Inferior parietal cortex (tissue), 1 donor: ENCODE data around the gene RNPEPL1.
"Not testable (repeated sequence)": the region's sequence is repeated elsewhere in the genome, so short reads cannot be mapped to it uniquely, and the experiment has no call there.

ENCODE experiments used
- DNase-seq: peaks from one replicate; pipeline ENCODE4 v3.0.0-alpha.2; 2016; ENCODE audit errors: extremely low spot score

Gene RNPEPL1

GRCh38 chr2:240567872-240568677 is at the start of gene RNPEPL1:
Gene RNPEPL1, plus strand, starts transcription at chr2:240568484. Its CDS starts 103 bp downstream, at chr2:240568587.
- no peak for DNase-seq

GRCh38 chr2:240518981-240519380 is 49.3 kb upstream of the RNPEPL1 start:
- no peak for DNase-seq

- DNase-seq: no peak
Observed at GRCh38 chr2:240519396-240520129, 48.7 kb upstream of the RNPEPL1 start.

- DNase-seq: no peak
Observed at GRCh38 chr2:240520130-240520973, 47.9 kb upstream of the RNPEPL1 start.

GRCh38 chr2:240520974-240521350 is 47.3 kb upstream of the RNPEPL1 start:
- DNase-seq: no peak

GRCh38 chr2:240521885-240522284 is 46.4 kb upstream of the RNPEPL1 start:
- DNase-seq: not testable (repeated sequence)

- DNase-seq: no peak
Observed at GRCh38 chr2:240522406-240522805, 45.9 kb upstream of the RNPEPL1 start.

GRCh38 chr2:240523451-240524281 is 44.6 kb upstream of the RNPEPL1 start:
- no peak for DNase-seq

- no peak for DNase-seq
Observed at GRCh38 chr2:240524963-240525718, 43.1 kb upstream of the RNPEPL1 start.

GRCh38 chr2:240525802-240526201 is 42.5 kb upstream of the RNPEPL1 start:
- no peak for DNase-seq

GRCh38 chr2:240526521-240526920 is 41.8 kb upstream of the RNPEPL1 start:
- DNase-seq: no peak

- DNase-seq: no peak
Observed at GRCh38 chr2:240527153-240527750, 41.0 kb upstream of the RNPEPL1 start.

- DNase-seq: no peak
Observed at GRCh38 chr2:240528406-240529040, 39.8 kb upstream of the RNPEPL1 start.

- DNase-seq: no peak
Observed at GRCh38 chr2:240529344-240529999, 38.8 kb upstream of the RNPEPL1 start.

GRCh38 chr2:240530181-240530580 is 38.1 kb upstream of the RNPEPL1 start:
- no peak for DNase-seq

- no peak for DNase-seq
Observed at GRCh38 chr2:240531038-240531437, 37.2 kb upstream of the RNPEPL1 start.

- DNase-seq: no peak
Observed at GRCh38 chr2:240532031-240532775, 36.1 kb upstream of the RNPEPL1 start.

GRCh38 chr2:240538031-240538780 is 30.1 kb upstream of the RNPEPL1 start:
- DNase-seq: no peak
